DMS 273 (cell line): ENCODE results near the gene PRR13.
"Not testable (repeated sequence)": the region's sequence is repeated elsewhere in the genome, so short reads cannot be mapped to it uniquely, and the experiment has no call there.

Experiments used
- DNase-seq: peaks from one replicate; lab custom pipeline; 2025; ENCODE audit not compliant: unreplicated experiment; lab: John Stamatoyannopoulos, UW

The PRR13 gene

DNA sequence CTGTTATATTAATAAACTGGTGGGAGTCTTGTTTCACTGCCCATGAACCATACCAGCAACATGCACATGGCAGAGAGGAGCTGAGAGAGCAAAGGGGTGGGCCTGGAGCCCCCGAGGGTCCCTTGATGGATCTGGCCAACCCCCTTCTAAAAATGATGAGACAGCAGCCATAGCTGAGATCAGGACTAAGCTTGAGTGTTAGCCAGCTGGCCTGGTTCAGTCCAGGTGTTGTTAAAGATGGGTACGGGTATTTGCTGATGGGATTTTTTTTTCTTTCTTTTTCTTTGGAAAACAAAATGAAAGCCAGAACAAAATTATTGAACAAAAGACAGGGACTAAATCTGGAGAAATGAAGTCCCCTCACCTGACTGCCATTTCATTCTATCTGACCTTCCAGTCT lies 26.3 kb downstream of the PRR13 start:
- DNase-seq: no peak

DNA sequence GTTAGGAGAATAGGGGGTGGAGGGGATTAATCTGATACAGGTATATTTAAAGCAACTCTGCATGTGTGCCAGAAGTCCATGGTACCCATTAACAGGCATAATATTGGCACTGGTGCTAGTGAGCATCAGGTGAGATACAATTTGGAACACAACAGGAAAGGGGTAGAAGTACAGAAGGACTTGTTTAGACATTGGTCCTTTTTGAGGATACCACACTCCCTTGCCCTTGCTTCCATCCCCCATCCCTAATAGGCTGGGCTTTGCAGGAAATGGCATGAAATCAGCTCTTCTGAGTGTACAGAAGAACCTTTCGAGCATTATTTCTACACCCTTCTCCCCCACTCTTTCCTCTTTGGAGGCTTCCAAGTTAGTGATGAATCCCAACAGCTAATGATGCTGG lies 26.7 kb downstream of the PRR13 start:
- DNase-seq: no peak

GRCh38 chr12:53472056-53472582 lies 30.6 kb downstream of the PRR13 start:
- DNase-seq: no peak

GRCh38 chr12:53474077-53474476 lies 32.5 kb downstream of the PRR13 start:
- no peak for DNase-seq

GRCh38 chr12:53474819-53475218 lies 33.3 kb downstream of the PRR13 start:
- no peak for DNase-seq

GRCh38 chr12:53476769-53477209 lies 35.3 kb downstream of the PRR13 start:
- DNase-seq: peak; percentile 62

GRCh38 chr12:53478865-53479264 lies 37.3 kb downstream of the PRR13 start:
- DNase-seq: no peak

- no peak for DNase-seq
Observed at GRCh38 chr12:53479331-53479730, 37.8 kb downstream of the PRR13 start.

DNA sequence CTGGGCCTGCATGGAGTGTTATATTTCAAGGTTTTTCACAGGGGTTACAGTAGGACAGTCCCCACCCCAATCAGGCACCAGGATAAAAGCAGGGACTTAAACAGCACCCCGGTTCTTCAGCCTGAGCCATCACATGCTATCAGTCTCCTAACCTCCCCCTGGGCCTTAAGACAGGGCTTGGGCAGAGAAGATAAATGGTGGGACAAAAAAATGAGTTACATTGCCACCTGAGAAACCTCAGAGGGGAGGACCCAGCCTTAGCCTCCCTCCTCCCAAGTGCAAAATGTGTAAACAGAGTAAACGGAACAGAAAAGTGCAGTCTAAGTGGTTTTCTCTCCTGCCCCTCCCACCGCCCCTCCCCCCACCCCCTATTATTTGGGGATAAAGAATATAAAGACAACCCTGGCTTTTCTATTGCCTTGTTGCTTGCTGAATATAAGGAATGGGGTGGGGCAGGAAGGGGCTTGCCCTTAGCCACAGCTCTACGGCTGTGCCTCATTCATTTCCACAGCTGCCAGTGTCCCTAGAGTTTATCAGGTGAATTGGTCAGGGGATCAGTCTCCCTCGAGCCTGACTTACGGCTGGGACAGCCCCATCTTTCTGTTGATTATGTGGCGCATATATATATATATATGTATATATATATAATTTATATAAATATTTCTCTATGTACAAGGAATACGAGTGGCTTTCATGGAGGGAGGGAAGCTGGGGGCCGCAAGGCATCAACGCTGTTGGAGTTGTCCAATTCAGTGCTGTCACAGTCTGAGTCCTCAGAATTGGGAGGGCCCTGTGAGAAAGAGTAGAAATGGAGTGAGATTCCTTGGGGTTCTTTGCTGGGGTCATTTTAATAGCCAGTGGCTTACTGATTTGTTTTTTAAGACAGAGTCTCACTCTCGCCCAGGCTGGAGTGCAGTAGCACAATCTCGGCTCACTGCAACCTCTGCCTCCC lies 39.2 kb downstream of the PRR13 start:
- no peak for DNase-seq

DNA sequence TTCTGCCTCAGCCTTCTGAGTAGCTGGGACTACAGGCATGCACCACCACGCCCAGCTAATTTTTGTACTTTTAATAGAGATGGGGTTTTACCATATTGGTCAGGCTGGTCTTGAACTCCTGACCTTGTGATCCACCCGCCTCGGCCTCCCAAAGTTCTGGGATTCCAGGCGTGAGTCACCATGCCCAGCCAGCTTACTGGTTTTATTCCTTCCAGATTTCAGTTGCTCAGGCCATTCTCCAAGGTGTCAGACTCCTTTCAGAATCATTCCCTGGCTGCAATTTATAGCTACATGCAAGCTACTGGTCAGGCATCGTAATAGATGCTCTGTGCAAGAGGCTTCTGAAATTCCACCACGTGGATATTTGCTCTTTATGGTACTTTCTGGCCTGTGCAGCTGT lies 39.9 kb downstream of the PRR13 start:
- not testable (repeated sequence) for DNase-seq

DNA sequence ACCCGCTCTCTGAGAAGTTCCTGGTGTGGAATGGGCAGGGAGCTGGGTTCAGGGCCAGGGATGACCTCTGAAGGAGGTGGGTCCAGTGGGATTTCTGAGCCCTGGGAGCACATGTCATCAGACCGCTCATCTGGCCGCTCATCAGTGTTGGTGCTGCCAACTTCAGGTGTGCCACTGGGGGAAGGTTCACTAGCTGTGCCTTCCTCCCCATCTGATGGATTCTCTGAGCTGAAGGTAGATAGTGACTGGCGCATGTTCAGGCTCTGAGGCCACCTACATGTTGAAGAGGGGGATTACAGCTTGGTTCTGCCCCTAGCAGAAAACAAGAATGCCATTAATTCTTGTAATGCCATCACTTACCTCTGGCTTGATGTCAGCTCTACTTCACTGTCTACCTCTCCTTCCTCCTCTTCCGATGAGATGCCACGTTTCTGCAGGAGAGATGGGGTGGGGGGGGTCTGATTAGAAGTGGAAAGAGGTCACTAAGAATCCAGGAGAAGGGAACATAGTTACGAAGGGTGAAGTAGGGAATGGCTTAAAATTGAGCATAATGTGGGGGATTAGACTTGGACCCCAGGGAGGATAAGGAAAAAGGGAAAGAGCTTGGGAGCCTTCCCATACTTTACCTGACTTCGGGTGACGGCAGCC lies 40.5 kb downstream of the PRR13 start:
- DNase-seq: peak; percentile 55

DNA sequence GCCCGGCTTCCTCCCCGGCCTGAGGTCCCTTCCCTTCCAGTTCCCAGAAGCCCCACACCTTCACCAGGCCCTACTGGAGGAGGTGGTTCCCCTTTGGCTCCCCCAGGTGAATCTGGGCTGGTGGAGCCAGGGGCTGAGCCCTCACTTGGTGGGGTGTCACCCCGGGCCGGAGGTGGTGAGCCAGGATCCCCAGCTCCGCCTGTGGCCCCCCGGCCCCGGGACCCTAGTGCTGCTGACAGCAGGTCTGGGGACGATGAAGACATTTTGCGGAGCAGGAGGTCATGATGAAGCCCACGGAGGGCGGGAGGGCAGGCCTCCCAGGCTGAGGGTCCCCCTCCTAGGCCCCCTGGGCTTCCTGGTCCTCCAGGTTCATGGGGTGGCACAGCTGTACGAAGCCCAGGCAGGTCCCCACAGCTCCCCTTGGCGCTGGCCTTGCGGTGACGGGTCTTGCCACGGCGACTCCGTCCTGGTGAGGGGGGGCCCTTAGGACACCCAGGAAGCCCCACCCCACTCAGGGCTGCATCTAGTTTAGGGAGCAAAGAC lies 41.2 kb downstream of the PRR13 start:
- DNase-seq: no peak

DNA sequence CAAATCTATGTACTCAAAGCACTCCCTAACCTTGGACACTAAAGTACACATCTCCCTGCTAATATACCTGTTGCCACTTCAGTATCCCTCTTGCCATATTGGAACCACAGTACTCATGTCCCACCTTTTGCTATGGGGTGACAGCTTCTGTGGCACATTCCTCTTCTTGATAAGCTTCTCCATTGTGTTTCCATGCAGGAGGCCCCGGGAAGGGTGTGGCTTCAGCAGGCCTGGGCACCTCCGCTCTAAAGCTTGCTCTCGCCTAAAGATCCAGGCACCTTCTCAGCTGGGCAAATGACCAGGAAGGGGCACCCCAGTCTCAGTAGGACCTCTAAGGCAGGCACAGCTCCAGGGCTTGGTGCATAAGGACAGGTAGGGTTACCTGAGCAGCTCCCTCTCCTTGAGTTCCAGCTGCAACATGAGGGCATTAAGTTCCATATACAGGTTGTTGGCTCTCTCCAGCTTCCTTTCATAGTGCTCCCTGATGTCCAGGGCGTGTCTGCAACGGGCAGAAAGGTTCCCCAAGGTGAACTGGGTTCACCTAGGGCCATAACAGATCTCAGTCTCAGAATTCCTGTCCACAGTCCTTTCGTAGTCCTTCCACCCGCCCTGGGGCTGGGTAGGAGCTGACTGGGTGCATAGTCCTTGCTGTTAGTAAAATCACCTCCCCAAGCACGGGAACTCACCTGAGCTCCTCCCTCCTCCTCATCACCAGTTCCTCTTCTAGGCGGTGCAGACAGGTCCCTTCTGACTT lies 41.9 kb downstream of the PRR13 start:
- peak; percentile 33 for DNase-seq

GRCh38 chr12:53483979-53484377 lies 42.4 kb downstream of the PRR13 start:
- DNase-seq: peak; percentile 32

- no peak for DNase-seq
Observed at GRCh38 chr12:53484686-53485575, 43.4 kb downstream of the PRR13 start.

DNA sequence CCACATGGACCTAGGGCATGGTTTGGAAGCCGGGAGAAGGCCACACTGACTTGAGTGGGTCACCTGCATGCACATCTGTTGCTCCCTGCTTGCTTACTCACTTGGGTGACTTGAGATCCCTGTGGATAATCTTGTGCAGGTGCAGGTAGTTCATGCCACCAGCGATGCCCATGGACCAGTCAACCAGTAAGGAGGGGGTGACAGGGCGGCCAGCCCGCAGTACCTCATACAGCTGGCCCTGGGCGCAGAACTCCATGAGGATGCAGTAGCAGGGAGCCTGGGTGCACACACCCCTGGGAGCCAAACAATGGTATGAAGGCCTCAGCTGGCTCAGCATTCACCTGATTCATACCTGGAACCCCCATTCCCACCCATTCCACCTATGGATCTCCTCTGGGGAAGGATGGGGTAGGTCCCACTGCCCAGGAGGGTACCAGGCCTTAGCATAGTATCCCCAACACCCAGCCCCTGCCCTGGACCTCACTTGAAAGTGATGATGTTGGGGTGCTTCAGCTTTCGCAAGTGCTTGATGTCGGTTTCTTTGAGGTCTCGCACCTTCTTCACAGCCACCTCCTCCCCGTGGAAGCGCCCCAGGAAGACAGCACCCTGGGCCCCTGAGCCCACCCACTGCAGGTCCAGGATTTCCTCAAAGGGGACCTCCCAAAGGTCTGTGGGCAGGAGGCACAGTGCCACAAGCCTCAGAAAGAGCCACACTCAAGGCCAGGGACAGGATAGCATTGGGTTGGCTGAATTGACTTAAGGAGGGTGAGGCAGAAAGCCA lies 44.6 kb downstream of the PRR13 start:
- DNase-seq: no peak

DNA sequence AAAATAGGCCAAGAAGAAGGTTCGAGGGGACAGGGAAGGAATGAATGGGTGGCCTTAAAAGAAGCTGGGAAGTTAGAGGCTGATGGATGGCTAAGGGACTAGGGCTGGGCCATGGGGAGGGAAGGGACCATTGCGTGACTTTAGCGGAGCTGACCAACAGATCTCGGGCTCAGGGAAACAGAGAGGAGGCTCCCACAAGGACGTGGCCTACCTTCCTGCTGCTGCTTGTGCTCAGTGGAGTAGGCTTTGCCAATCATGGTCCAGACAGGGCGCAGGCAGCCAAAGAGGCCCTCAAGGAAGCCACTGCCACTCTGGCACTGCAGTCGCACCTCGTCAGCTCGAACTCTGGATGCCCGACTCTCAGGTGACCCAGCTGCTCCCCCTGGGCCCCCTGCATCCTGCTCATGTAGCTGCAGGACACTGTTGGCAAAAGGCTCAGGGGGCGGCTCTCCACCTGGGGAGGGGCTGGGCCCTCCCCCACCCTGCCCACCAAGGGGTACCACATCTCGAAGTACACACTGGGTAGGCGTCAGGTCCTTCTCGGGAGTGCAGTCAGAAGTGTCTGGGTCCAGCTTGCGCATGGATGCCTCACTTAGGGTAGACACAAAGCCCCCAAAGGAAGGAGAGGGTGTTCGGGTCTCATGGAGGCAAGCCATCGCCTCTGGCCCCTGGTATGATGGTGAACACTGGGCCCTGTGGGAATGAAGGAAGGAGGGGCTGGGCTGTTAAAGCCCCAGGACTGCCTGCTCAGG lies 45.4 kb downstream of the PRR13 start:
- no peak for DNase-seq

DNA sequence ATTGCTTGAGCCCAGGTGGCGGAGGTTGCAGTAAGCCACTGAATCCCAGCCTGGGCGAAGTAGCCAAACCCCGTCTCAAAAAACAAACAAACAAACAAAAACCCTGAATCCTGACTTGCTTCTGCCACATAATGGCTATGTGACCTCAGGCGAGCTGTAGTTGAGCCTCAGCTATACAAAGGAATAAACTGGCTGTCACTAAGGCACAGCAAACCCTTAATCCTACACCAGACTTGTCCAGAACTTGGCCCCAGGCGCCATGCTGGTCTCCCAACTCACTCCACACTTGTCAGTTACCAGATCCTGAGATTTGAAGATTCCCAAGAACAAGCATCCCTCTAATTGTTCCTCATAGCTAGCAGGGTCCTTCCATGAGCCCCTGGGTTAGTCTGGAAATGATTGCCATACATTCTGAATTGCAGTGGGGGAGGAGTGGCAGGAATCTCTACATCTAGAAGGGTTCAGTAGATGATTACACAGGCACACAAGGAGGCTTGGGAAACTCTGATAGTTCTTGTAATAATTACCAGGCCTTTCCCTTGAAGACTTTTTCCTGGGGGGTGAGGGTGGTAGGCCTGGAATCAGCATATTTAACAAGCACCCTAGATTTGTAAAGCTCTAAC lies 47.8 kb downstream of the PRR13 start:
- no peak for DNase-seq
